ENCODE data around the gene KPTN.

The KPTN gene

GRCh38 chr19:47512183-47512947, 28.3 kb upstream of the KPTN start:
- peak overlapping the region; percentile 99 for H3K4me3 ChIP-seq (ENCODE audit: low read depth, low read length)
- TF ChIP-seq, protein P1, sequence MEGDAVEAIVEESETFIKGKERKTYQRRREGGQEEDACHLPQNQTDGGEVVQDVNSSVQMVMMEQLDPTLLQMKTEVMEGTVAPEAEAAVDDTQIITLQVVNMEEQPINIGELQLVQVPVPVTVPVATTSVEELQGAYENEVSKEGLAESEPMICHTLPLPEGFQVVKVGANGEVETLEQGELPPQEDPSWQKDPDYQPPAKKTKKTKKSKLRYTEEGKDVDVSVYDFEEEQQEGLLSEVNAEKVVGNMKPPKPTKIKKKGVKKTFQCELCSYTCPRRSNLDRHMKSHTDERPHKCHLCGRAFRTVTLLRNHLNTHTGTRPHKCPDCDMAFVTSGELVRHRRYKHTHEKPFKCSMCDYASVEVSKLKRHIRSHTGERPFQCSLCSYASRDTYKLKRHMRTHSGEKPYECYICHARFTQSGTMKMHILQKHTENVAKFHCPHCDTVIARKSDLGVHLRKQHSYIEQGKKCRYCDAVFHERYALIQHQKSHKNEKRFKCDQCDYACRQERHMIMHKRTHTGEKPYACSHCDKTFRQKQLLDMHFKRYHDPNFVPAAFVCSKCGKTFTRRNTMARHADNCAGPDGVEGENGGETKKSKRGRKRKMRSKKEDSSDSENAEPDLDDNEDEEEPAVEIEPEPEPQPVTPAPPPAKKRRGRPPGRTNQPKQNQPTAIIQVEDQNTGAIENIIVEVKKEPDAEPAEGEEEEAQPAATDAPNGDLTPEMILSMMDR (IDR thresholded peaks at IDR 0.05; ENCODE audit: low read depth, low read length), result no peak

DNA sequence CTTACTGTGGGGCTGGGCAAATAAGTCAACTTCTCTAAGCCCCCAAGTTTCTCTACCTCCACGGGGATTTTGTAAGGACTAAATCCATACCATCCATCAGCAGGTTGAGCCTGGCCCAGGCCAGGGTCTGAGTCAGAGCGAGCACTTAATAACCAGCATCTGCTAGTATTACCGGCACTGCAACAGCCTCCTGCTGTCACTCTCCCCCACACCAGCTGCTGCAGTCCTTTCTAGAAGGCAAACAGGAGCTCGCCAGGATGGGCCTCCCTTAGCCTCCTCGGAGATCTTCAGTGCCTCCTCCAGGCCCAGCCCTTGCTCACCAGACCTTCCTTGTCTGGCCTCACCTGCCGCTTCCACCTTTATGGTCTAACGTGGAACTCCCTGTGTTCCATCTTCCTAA, 27.7 kb upstream of the KPTN start:
- no peak overlapping the region for H3K4me3 ChIP-seq (ENCODE audit: low read depth, low read length)
- TF ChIP-seq, protein P1 (IDR thresholded peaks at IDR 0.05; ENCODE audit: low read depth, low read length), result no peak

DNA sequence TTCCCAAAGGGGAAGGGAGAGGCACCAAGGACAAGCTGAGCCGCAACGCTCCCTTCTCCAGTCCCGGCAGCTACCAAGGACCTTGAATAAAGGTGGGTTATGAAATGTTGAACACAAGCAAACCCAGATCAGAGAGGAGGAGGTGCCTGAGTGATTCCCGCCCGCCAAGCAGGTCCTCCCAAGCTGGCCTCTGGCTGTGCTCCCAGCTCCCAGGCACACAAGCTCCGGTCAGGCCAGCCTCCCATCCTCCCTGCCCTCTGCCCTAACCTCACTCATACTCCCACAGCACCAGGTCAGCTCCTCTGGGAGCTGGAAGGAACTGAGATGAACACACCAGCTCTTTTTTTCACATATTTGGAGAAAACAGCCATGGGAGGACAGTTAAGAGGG, 27.1 kb upstream of the KPTN start:
- TF ChIP-seq, protein P1 (IDR thresholded peaks at IDR 0.05; ENCODE audit: low read depth, low read length), result no peak
- no peak overlapping the region for H3K4me3 ChIP-seq (ENCODE audit: low read depth, low read length)

DNA sequence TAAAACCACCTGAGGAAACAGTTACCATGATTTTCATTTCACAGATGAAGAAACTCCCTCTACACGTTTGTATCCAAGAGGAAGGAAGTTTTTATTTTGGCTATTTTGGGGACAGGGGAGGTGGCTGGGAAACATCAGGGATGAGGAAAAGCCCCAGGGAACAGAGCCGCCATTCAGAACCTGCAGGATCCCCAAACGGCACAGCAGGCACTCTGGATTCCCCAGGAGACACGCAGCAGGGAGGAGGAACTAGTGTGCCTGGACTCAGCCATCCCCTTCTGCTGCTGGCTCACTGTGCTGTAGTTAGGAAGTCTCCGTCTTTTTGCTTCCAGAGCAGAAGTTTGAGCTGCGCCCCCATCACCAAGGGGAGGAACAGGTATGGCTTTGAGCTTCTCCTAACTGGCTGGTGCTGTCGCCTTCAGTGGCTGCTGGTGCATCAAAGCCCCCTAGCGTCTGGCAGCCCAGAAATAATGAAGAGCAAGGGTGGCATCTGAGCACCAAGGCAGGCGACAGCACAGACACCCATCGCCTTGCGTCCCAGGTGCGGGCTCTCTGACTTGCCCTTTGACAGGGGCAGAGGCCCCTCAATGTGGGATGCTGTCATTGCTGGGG, 26.6 kb upstream of the KPTN start:
- TF ChIP-seq, protein P1 (IDR thresholded peaks at IDR 0.05; ENCODE audit: low read depth, low read length), result no peak
- no peak overlapping the region for H3K4me3 ChIP-seq (ENCODE audit: low read depth, low read length)

DNA sequence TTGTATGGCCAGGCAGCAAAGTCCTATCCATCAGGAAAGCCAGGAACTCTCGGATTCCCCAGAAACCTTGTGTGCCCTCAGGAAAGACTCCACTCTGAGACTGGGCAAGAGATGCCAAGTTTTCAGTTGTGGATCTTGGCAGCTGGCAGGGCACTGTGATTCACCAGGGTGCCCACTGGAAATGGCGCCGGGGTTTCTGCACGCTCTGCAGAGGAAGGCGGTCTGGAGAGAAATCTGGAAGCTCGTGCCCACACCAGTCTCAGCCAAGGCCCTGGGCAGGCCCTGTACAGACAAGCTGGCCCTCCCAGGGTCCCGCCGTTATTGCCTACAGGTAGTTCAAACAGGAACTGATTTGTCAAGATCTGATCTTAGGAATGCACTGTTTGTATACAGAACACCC, 26.0 kb upstream of the KPTN start:
- H3K4me3 ChIP-seq (ENCODE audit: low read depth, low read length), result no peak overlapping the region
- TF ChIP-seq, protein P1 (IDR thresholded peaks at IDR 0.05; ENCODE audit: low read depth, low read length), result no peak

- no peak overlapping the region for H3K4me3 ChIP-seq (ENCODE audit: low read depth, low read length)
- TF ChIP-seq, protein P1 (IDR thresholded peaks at IDR 0.05; ENCODE audit: low read depth, low read length), result no peak
Measured at GRCh38 chr19:47509170-47509847, 25.3 kb upstream of the KPTN start.

GRCh38 chr19:47508721-47509120, 24.7 kb upstream of the KPTN start:
- H3K4me3 ChIP-seq (ENCODE audit: low read depth, low read length), result no peak overlapping the region
- TF ChIP-seq, protein P1 (IDR thresholded peaks at IDR 0.05; ENCODE audit: low read depth, low read length), result no peak

Data from WI38 (cell line).